Effector memory CD4-positive, alpha-beta T cell (primary cell): ENCODE data around the gene RBFOX1.

Experiments
- DNase-seq, 3 donors: peaks; one replicate each; pipeline ENCODE4 v3.0.0-alpha.2; 2020
- H3K27ac ChIP-seq: 2 replicates; pipeline ENCODE4 v1.7.0; 2013; ENCODE audit warnings: mild to moderate bottlenecking, low read length, moderate library complexity; ENCODE audit not compliant: insufficient read depth, poor library complexity, severe bottlenecking
- H3K27me3 ChIP-seq: replicated peaks from 2 replicates; pipeline ENCODE4 v1.7.0; 2013; ENCODE audit warnings: mild to moderate bottlenecking, low read length; ENCODE audit not compliant: insufficient read depth, control insufficient read depth, poor library complexity, severe bottlenecking
- H3K36me3 ChIP-seq: 2 replicates; pipeline ENCODE4 v1.7.0; 2013; ENCODE audit warnings: mild to moderate bottlenecking, low read length, moderate library complexity; ENCODE audit not compliant: control insufficient read depth, insufficient read depth
- H3K4me1 ChIP-seq: 2 replicates; pipeline ENCODE4 v1.7.0; 2013; ENCODE audit warnings: low read length, mild to moderate bottlenecking; ENCODE audit not compliant: control insufficient read depth, insufficient read depth, poor library complexity, severe bottlenecking
- H3K4me3 ChIP-seq: 2 replicates; pipeline ENCODE4 v1.7.0; 2013; ENCODE audit warnings: low read length, low read depth, mild to moderate bottlenecking; ENCODE audit not compliant: insufficient read depth, poor library complexity, severe bottlenecking
- H3K9me3 ChIP-seq: 2 replicates; pipeline ENCODE4 v1.7.0; 2013; ENCODE audit warnings: mild to moderate bottlenecking, low read length, moderate library complexity; ENCODE audit not compliant: control insufficient read depth

Gene RBFOX1

DNA sequence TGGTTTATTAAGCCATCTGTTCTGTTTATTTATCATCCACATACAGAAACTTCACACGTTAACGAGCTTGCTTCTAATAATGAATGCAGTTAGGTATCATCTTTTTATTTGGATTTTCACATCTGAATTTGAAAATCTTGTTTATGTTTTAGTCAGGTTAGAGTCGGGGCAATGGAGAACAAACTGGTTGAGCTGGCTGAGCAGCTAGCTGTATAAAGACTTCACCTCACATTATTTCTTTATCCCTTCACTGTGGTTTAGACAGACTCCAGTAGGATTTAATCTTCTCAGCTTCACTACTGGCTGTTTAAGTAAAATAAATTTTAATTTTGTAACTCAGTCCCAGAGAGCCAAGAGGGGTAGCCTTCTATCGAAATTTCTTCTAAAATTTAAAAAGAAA, 415.9 kb downstream of the RBFOX1 start:
- DNase-seq, result no peak
- Histone ChIP-seq H3K9me3 (no peaks in the 10 kb centered on the region), H3K36me3 (no peaks in the 10 kb centered on the region), H3K27ac (no peak overlapping the region), H3K4me3 (no peak overlapping the region), H3K4me1 (no peaks in the 10 kb centered on the region), H3K27me3 (no peaks in the 10 kb centered on the region)

DNA sequence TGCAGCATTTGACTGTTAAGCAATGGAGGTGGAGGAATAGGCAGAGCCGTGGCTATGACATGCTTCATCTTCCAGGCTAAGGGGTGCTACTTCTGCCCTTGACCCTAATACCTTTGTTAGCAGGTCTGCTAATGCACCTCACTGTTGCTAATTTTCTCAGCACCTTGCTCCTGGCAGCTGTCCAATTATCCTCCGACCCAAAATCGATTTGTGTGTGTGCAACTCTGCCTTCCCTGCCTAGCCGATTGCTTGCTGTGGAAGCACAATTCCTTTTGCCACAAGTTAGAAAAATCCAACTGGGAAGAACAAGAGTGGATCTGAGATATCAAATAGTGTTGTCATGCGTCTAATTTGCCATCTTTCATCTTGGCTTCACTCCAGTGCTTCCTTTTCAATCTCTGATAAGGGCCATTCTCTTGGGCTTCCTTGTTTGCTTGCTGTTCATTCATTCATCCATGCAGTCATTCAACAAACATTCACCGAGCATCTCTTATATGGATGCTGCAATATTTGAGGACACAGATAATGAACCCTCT, 422.8 kb downstream of the RBFOX1 start:
- no peak for DNase-seq
- no peaks in the 10 kb centered on the region for H3K9me3 ChIP-seq
- no peaks in the 10 kb centered on the region for H3K4me1 ChIP-seq
- H3K27ac ChIP-seq, result no peak overlapping the region
- no peaks in the 10 kb centered on the region for H3K27me3 ChIP-seq
- H3K36me3 ChIP-seq, result no peaks in the 10 kb centered on the region
- H3K4me3 ChIP-seq, result no peak overlapping the region
